GM21526 (cell line): ENCODE data around the gene KRTAP10-3.

Source experiments
- ATAC-seq: cut with Tn5 transposase; IDR thresholded peaks from one replicate; pipeline ENCODE4 v1.9.1; 2021; ENCODE audit warnings: moderate library complexity; ENCODE audit not compliant: unreplicated experiment, low FRiP score

The KRTAP10-3 gene

DNA sequence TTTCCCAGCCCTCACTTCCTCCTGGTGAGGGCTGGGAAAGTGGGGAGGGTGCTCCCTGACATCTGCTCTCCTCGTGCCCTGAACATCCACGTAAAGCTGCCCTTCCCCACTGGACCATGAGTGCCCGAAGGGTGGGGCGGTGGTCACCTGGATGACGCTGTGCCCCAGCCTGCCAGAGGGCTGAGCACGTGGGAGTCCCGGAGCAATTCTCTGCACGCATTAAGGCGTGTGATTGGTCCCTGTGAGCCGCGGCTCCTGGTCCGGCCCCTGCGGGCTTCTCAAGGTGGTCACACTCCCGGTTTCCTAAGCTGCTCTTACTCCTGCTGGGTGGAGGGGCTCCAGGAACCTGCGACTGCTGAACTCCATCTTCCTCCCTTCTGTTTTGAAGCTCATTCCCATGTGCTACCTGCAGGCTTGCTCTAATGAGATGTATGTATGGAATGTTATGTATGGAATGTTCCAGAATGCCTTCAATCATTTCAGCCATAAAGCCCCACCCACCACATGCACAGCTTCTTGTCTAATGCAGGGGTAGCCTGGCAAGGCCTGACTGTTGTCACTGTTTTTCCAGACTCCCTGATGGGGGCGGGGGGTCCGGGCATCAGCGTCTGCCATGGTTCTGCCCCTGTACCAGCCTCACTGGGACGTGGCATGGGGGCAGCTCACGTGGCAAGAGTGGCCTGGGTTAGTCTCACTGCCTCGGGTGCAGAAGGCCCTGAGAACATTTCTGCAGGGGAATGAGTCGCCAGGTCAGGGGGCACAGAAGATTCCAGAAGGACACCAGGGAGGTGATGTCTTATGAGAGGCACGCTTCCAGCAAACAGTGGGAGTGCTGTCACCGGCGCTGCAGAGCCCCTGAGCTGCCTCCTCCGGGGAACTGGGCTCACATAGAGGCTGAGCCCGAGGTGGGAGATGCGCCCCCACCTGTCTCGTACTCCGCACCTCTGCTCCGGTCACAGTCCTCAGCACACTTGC lies 38.0 kb downstream of the KRTAP10-3 start:
- no peak for ATAC-seq

DNA sequence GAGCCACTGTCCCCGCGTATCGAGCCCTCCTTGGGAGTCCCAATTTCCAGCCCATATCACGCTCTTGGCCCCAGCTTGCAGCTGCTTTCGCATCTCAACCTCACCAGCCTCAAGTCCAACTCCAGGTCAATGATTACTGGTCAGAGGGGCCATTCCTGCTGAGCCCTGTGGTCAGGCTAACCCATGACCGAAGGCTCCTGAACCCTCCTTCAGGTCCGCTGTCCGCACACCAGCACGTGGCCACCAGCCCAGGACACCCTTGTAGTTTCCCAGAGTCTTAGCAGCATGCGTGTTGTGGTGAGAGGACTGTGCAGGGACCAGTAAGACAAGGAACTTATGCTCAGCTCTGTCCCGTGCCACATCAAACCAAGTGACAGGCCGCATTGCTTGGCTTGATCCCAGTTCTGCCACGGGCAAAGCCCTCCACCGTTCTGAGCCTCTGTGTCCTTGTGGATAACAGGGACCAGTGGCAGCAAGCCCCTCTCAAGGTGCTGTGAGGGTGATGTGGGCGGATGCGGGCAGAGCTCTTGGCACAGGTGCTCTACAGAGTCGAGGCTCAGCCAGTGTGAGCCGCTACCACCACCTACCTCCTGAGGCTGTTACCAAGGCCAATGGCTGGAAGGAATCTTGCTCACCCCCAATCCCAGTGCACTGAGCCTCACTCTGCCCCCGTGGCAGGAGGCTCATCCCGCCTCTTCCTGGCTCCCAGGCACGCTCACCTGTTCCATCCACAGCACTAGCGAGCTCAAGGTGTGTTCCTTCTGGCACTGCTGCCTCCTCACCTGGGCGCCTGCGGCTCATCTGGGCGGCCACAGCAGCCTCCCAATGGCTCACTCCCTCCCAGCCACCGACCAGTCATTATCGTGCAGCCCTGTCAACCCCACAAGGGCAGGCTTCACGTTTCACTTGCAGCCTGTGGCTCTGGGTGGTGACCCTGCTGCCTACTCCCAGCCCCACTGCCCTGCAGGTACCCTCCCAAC lies 39.0 kb downstream of the KRTAP10-3 start:
- ATAC-seq, result no peak

- no peak for ATAC-seq
Measured at GRCh38 chr21:44518686-44519085, 39.9 kb downstream of the KRTAP10-3 start.

DNA sequence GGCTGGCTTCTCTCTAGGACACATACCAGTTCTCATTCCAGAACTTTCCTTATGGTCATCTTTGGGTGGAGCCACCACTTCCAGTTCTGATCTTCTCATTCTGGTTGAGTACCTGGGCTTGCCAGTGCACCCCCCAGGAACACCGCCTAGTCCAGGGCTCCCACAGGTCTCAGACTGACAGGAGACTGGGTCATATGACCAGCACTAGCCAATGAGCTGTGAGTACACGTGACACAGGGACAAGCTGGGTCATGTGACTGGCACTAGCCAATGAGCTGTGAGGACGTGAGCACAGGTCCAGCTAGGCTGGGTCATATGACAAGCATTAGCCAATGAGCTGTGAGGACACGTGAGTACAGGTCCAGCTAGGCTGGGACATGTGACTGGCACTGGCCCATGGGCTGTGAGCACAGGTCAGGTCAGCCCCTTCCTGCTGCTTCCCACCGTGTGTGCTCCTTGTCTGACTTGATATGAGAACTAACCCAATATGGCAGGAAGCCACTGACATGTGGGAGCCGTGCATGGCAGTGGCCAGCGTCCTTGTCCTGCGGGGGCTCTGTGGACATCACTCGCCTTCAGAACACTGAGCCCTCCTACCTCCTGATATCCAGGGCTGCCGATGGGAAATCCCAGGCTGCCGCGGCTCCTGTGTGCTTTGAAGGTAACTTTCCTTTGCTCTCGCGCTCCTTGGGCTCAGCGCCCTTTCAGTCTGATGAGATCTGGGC lies 41.3 kb downstream of the KRTAP10-3 start:
- ATAC-seq, result no peak

GRCh38 chr21:44516828-44517174 lies 41.8 kb downstream of the KRTAP10-3 start:
- ATAC-seq, result no peak

- no peak for ATAC-seq
Measured at GRCh38 chr21:44516342-44516741, 42.3 kb downstream of the KRTAP10-3 start.

GRCh38 chr21:44515359-44516165 lies 43.0 kb downstream of the KRTAP10-3 start:
- ATAC-seq, result no peak

- ATAC-seq, result no peak
Measured at GRCh38 chr21:44514746-44515358, 43.7 kb downstream of the KRTAP10-3 start.

DNA sequence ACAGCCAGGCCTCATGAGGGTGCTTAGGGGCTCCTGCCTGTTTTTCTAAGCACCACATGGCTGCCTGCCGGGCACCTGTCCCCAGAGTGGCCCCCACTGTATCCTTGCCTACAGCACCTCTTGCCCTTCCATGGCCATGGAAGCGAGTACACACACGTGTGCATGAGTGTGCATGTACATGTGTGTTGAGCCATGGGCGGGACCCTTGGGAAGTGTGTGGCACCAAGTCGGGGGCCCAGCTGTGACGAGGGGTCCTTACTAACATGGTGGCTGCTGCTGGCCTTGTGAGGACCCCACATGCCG lies 44.4 kb downstream of the KRTAP10-3 start:
- ATAC-seq, result no peak

DNA sequence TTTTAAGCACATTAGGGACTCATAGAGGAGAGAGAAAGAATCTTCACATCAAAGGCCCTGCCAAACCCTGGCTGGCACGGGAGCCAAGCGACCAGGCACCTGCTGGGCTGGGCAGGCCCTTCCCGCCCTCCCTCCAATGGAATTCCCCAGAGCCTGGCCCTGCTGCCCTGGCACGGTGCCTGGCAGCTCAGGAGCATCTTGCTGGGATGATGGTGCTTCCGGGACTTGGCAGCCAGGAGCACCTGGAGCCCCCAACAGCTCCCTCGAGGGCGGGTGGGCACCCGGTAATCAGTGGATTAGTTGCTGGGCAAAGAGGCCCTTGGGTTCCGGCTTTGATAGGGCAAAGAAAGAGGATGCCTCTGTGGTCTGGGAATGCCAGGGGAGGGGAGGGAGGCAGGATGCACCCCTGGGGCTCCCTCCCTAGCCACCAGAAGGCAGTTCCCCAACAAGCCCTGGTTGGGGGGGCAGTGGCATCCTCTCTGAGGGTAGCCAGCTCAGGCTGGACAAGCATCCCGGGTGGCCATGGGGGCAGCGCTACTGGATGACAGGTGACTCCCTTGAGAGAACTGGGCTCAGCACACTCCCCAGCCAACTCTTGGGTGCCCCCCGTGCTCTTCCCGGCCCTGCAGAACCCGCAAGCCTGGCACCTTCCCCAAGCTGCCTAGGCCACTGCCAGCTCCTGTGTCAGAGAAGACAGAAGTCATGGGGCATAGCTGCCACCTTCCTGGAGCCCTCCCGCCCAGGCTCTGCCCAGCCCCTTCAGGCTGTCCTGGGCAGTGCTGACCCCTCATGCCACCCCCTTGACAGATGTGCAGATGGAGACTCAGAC lies 45.0 kb downstream of the KRTAP10-3 start:
- ATAC-seq, result no peak

- no peak for ATAC-seq
Measured at GRCh38 chr21:44512496-44513388, 45.9 kb downstream of the KRTAP10-3 start.

- no peak for ATAC-seq
Measured at GRCh38 chr21:44511938-44512275, 46.7 kb downstream of the KRTAP10-3 start.

DNA sequence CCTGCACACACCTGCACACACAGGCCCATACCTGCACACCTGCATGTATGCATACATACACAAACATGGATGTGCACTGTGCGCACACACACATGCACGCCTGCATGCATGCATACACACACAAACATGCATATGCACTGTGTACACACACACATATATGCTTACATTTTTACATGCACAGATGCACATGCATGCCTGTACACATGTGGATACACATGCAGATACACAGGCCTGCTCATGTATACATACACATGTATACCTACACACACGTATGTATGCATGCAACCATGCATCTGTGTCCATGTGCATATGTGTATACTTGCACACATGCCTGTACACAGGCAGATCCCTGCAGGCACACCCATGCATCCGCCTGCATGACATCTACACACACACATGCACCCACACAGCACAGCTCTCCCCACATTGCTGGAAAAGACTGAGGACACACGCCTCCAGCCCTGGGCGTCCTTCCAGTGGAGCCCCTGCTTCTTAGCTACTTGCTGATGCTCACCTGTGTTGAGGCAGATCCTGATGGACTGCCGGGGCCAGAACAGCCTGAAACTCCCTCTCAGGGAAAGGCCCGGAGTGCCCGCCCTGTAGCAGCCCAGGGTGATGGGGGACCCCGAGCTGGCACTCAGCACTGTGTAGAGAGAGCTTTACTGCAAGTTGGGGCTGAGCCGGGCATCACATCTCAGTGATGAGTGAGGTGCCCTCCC lies 47.2 kb downstream of the KRTAP10-3 start:
- no peak for ATAC-seq

DNA sequence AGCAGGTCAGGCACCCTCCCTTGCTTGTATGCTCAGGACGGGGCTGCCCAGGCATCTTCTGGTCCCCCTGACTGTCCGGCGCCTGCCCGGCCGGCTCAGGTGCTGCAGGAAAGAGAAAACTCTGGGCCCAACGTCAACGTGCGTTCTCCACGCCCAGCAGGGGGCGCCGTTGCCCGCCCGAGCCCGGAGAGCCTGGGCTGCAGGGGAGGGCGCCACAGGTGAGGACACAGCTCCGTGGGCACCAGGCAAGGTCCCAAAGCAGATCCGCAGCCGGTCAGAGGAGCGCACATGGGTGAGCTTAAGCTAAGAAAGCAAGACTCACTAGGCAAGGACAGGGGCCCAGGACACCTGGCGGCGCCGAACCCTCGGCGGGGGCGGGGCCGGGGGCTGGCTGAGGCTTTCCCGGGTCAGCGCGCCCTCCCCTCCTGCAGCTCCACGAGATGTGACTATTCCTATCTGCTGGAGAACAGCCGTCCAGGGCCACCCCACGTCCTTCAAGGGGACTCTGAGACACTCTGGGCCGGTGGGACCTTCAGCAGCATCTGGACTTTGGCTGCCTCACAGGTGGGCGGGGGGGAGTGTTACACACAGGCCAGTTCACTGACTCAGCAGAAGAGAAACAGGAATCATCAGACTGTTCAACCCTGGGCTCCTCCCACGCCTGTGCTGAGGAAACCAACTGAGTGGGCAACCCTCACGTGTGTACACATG lies 47.9 kb downstream of the KRTAP10-3 start:
- ATAC-seq, result no peak

DNA sequence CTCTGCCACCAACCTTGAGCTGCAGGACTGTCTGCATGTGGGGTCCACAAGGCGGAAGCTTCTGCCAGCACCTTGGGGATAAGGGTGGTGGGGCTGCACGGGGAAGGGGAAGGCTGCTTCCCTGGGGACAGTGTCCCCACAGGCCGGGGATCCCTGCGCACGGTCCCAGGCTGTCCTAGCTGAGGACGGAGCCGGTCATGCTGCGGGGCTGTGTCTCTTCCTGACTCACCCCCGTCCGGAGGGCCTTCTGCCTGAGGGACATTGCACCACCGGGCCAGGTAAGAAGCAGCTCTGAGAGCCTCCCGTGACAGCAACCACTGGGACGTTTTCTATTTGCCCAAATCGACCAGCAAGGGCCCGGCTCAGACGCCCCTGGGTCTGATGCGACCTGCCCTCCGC lies 48.5 kb downstream of the KRTAP10-3 start:
- no peak for ATAC-seq

DNA sequence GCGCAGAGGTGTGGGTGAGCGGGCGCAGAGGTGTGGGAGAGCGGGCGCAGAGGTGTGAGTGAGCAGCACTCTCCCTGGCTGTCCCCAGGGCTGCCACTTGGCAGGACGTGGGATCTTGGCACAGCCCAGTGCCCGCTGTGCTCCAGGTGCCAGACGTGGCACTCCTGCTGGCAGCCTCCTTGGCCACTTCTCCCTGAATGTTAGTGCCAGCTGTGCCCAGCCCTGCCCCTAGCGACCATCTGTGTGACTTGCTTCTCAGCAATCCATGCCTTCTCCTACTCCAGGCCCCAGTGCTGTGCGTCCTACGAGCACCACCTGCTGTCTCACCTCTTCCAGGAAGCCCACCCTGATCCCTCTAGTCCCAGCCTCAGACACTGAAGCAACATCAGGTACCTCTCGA lies 49.1 kb downstream of the KRTAP10-3 start:
- no peak for ATAC-seq
